ENCODE results near the gene CDC5L. TPM values are rescaled to one million over a fixed set of nuclear protein-coding genes. Genes with fewer than 3 reads are reported as not detected.

Gene CDC5L
- total RNA-seq, 1 donor from 2014 or later = 20.2 TPM

- DNase-seq = no peak
- H3K27ac Mint-ChIP-seq = no peak overlapping the region
- H3K9me3 Mint-ChIP-seq = no peaks in the 10 kb centered on the region
- intact Hi-C loops (cut with micrococcal nuclease) = no loop called here
- CTCF ChIA-PET = no interaction called here
- no peaks in the 10 kb centered on the region for H3K36me3 Mint-ChIP-seq (ENCODE audit: low read depth)
- H3K27me3 Mint-ChIP-seq = peaks cover 14% of the 10 kb centered on the region
- no peak overlapping the region for H3K4me3 Mint-ChIP-seq
- ATAC-seq (ENCODE audit: low read depth) = no peak
- POLR2A ChIA-PET = no interaction called here
- no peaks in the 10 kb centered on the region for H3K4me1 Mint-ChIP-seq
- no peak for TF ChIP-seq CTCF (IDR thresholded peaks at IDR 0.05)
Measured at GRCh38 chr6:44472250-44472945, 84.9 kb downstream of the CDC5L start.

GRCh38 chr6:44473393-44474189 lies 86.1 kb downstream of the CDC5L start:
- H3K27me3 Mint-ChIP-seq = peaks cover 13% of the 10 kb centered on the region
- ATAC-seq (ENCODE audit: low read depth) = no peak
- POLR2A ChIA-PET = no interaction called here
- no peak for DNase-seq
- no peaks in the 10 kb centered on the region for H3K9me3 Mint-ChIP-seq
- H3K4me1 Mint-ChIP-seq = no peaks in the 10 kb centered on the region
- no peak overlapping the region for H3K4me3 Mint-ChIP-seq
- H3K27ac Mint-ChIP-seq = no peak overlapping the region
- CTCF ChIA-PET = interaction anchor here (2.7 kb wide), 1 partner anchor 1448 kb away, joined by 30 read pairs; no protein-coding TSS in a partner anchor
- no peaks in the 10 kb centered on the region for H3K36me3 Mint-ChIP-seq (ENCODE audit: low read depth)
- intact Hi-C loops (cut with micrococcal nuclease) = no loop called here
- TF ChIP-seq CTCF (IDR thresholded peaks at IDR 0.05) = no peak

GRCh38 chr6:44474190-44474631 lies 86.7 kb downstream of the CDC5L start:
- ATAC-seq (ENCODE audit: low read depth) (no peak), DNase-seq (no peak)
- H3K4me1 Mint-ChIP-seq = no peaks in the 10 kb centered on the region
- TF ChIP-seq CTCF (IDR thresholded peaks at IDR 0.05) = no peak
- no peaks in the 10 kb centered on the region for H3K9me3 Mint-ChIP-seq
- peaks cover 7% of the 10 kb centered on the region for H3K27me3 Mint-ChIP-seq
- POLR2A ChIA-PET = no interaction called here
- no peaks in the 10 kb centered on the region for H3K36me3 Mint-ChIP-seq (ENCODE audit: low read depth)
- H3K4me3 Mint-ChIP-seq = no peak overlapping the region
- CTCF ChIA-PET = interaction anchor here (1.3 to 2.7 kb wide), 2 partner anchors 12 to 1448 kb away, joined by 3 to 30 read pairs; no protein-coding TSS in a partner anchor
- H3K27ac Mint-ChIP-seq = no peak overlapping the region
- intact Hi-C loops (cut with micrococcal nuclease) = no loop called here

GRCh38 chr6:44474643-44475042 lies 87.1 kb downstream of the CDC5L start:
- intact Hi-C loops (cut with micrococcal nuclease) = loop anchor here (1.0 kb wide), 1 partner anchor 1616 kb away; no protein-coding TSS in a partner anchor
- no peaks in the 10 kb centered on the region for H3K36me3 Mint-ChIP-seq (ENCODE audit: low read depth)
- ATAC-seq (ENCODE audit: low read depth) = no peak
- no peak for DNase-seq
- POLR2A ChIA-PET = no interaction called here
- no peaks in the 10 kb centered on the region for H3K9me3 Mint-ChIP-seq
- H3K27me3 Mint-ChIP-seq = peaks cover 7% of the 10 kb centered on the region
- no peaks in the 10 kb centered on the region for H3K4me1 Mint-ChIP-seq
- no peak overlapping the region for H3K27ac Mint-ChIP-seq
- no peak overlapping the region for H3K4me3 Mint-ChIP-seq
- no peak for TF ChIP-seq CTCF (IDR thresholded peaks at IDR 0.05)
- CTCF ChIA-PET = interaction anchor here (1.1 to 2.7 kb wide), 6 partner anchors 9 to 1456 kb away, joined by 3 to 30 read pairs (median 5); no protein-coding TSS in a partner anchor

- intact Hi-C loops (cut with micrococcal nuclease) = loop anchor here (1.0 kb wide), 1 partner anchor 1615 kb away; no protein-coding TSS in a partner anchor
- Mint-ChIP-seq H3K36me3 (ENCODE audit: low read depth) (no peaks in the 10 kb centered on the region), H3K4me3 (no peak overlapping the region), H3K27me3 (peaks cover 7% of the 10 kb centered on the region), H3K27ac (no peak overlapping the region), H3K4me1 (no peaks in the 10 kb centered on the region), H3K9me3 (no peaks in the 10 kb centered on the region)
- ChIA-PET CTCF (interaction anchor here (0.7 to 2.7 kb wide), 15 partner anchors 9 to 1935 kb away, joined by 3 to 30 read pairs (median 4); no protein-coding TSS in a partner anchor), POLR2A (no interaction called here)
- DNase-seq (no peak), ATAC-seq (ENCODE audit: low read depth) (no peak)
- no peak for TF ChIP-seq CTCF (IDR thresholded peaks at IDR 0.05)
Measured at GRCh38 chr6:44475417-44475778, 87.9 kb downstream of the CDC5L start.

Measured in activated B cell treated with CpG ODN at 0.5 μM for 24 hours (primary cell).